Astrocyte of the hippocampus (primary cell): ENCODE data around the gene SH3PXD2A.

ENCODE experiments used
- DNase-seq: peaks from one replicate; pipeline ENCODE4 v3.0.0; 2011; ENCODE audit warnings: low read depth, low spot score

SH3PXD2A gene, protein sequence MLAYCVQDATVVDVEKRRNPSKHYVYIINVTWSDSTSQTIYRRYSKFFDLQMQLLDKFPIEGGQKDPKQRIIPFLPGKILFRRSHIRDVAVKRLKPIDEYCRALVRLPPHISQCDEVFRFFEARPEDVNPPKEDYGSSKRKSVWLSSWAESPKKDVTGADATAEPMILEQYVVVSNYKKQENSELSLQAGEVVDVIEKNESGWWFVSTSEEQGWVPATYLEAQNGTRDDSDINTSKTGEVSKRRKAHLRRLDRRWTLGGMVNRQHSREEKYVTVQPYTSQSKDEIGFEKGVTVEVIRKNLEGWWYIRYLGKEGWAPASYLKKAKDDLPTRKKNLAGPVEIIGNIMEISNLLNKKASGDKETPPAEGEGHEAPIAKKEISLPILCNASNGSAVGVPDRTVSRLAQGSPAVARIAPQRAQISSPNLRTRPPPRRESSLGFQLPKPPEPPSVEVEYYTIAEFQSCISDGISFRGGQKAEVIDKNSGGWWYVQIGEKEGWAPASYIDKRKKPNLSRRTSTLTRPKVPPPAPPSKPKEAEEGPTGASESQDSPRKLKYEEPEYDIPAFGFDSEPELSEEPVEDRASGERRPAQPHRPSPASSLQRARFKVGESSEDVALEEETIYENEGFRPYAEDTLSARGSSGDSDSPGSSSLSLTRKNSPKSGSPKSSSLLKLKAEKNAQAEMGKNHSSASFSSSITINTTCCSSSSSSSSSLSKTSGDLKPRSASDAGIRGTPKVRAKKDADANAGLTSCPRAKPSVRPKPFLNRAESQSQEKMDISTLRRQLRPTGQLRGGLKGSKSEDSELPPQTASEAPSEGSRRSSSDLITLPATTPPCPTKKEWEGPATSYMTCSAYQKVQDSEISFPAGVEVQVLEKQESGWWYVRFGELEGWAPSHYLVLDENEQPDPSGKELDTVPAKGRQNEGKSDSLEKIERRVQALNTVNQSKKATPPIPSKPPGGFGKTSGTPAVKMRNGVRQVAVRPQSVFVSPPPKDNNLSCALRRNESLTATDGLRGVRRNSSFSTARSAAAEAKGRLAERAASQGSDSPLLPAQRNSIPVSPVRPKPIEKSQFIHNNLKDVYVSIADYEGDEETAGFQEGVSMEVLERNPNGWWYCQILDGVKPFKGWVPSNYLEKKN

DNA sequence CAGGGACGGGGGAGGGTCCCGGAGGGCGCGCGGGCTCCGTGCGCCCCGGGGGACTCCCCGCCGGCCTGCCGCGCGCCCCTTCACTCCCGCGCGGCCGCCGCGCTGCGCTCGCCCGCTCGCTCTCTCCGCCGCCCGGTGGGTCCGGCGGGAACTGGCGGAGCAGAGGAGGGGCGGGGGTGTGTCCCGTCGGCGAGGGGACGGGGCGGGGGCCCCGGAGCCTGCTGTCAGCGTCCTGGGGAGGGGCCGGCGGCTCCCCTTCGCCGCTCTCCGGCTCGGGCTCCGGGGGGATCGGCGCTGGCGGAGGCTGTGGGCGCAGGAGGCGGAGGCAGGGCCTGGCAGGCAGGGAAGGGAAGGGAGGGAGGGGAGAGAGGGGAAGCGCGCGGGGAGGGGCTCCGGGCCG, at the start of gene SH3PXD2A:
SH3PXD2A (minus strand) TSS at position 153 of the 400 bp plus-strand sequence. CDS start 310 bp downstream, outside the sequence.
- peak; percentile 76 for DNase-seq

DNA sequence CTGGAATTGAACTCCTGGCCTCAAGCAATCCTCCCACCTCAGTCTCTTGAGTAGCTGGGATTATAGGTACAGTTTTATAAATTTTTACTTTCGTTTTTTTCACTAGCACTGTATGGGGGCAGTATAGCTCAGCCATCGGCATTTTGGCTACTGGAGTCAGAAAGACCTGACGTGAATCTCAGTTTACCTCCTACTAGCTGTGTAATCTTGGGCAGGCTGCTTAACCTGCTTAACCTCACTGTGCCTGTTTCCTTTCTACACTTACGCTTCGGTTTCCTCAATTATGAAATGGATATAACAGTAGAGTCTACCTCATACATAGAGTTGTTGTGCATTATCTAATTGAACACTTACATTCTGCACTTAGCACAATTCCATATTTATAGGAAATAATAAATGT, 45.9 kb upstream of the SH3PXD2A start:
- DNase-seq = no peak

GRCh38 chr10:103899312-103899711, 43.9 kb upstream of the SH3PXD2A start:
- DNase-seq = no peak

- DNase-seq = peak; percentile 53
These were observed 41.9 kb upstream of the SH3PXD2A start for GRCh38 chr10:103897241-103897774.

GRCh38 chr10:103896225-103896624, 40.8 kb upstream of the SH3PXD2A start:
- peak; percentile 55 for DNase-seq

DNA sequence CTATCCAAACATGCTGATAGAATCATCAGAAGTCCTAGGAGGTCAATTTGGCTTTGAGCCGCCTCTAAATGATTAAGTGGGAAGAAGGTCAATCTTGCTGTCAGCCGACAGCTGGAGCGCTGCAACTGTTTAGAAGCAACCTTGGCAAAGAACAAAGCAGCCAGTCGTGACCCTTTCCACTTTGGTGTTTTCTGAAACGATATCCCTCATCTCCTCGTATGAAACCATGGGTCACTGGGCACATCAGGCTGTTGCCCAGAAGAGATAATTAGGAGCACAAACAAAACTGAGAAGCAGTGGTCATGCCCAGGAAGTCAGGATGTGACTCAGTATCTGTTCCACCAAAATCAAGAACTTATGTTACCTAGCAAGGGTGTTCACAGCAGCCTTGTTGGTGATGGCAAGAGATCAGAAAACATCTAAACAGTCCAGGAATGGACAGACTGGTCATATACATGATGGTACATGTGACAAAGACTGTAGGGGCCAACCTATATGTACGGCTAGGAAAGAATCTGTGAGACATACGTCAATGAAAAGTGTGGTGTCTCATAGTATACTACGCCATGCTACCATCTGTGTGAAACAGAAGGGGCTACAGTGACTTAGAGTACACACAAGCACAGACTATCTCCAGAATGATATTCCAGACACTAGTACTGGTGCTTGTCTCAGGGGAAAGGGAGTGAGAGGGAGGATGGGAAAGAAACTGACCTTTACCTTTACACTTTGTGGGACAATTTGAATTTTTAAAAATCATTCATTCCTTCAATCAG, 40.2 kb upstream of the SH3PXD2A start:
- peak; percentile 20 for DNase-seq

- no peak for DNase-seq
These were observed 39.1 kb upstream of the SH3PXD2A start for GRCh38 chr10:103894441-103894864.

DNA sequence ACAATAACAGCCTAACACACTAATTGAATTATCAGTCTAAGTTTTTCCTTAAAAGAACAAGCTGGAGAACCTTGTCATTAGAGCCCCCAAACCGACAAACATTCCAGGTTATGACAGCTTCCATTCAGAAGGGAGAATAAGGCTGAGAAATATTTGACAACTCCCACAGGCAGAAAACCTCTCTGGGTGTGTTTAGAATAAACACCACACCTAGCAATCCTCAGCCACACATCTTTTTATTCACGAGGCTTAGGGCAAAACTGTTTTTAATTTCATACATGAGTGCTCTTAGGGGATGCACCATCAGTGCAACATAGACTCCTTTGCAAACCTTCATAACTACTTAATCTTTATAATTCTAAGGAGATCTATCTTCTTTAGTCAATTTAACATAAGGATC, 38.4 kb upstream of the SH3PXD2A start:
- DNase-seq = no peak

GRCh38 chr10:103892181-103892580, 36.8 kb upstream of the SH3PXD2A start:
- no peak for DNase-seq

DNA sequence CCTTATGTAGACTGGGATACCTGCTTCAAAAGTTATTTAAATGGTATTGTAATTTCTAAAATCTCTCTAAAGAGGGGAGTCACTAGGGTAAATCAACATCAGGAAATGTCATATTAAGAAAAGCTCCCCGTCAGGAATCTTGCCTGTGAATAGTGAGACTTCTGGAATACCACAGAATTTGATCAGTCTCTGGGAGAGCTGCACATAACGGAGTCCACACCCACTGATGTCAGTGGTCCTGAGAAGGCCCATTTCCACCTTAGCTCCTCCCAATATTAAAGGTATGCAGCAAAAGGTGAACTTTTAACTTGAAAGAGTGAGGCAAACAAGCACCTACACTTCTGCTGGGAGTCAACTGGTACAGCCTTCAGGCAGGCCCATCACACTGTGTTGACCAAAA, 35.3 kb upstream of the SH3PXD2A start:
- no peak for DNase-seq

DNA sequence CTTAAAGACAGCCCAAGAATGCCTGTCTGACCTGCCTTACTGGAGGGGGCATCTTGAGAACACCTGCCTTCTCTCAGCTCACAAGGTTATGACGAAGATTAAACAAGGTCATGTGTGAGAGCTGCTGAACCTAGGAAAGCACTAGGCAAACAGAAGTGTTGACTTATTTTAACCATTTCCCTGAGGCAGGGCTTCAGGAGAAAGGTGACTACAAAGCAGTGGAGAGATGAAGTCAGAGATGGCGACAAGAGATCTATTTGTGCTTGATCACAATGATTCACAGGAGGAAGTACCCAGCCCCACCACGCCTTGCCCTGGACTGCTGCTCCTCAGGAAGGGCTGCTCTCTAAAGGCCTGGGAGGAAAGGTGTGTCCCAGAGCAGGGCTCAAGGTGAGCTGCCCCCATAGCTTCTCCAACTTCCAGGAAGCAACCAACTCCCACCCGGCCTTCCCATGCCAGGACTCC, 34.9 kb upstream of the SH3PXD2A start:
- no peak for DNase-seq

DNA sequence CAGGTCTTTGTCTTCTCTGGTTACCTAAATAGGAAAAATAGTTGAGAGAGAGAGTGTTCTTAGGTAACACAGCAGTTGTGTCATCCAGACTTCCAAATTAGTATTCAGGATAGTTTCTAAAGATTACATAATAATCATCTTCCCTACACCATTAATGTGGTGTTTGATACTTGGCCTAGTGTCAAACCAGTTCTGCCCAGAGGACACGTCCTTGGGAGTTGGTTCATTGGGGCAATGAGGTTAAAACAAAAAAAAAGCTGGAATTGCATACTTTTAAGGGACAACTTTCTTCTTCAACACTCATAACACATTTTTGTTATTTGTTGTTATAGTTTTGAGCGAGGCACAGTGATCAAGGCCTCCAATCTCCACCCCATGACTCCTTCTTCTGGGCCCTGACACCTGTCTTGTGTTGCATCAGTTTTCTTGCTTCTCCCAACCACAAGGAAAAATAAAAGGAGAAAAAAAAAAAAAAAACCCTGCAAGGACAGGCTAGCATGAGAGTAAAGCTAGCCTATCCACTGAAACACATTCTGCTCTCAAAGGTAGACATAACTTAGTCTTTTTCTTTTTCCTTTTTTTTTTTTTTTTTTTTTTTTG, 33.8 kb upstream of the SH3PXD2A start:
- DNase-seq = no peak

GRCh38 chr10:103888113-103888841, 32.9 kb upstream of the SH3PXD2A start:
- peak; percentile 92 for DNase-seq

DNA sequence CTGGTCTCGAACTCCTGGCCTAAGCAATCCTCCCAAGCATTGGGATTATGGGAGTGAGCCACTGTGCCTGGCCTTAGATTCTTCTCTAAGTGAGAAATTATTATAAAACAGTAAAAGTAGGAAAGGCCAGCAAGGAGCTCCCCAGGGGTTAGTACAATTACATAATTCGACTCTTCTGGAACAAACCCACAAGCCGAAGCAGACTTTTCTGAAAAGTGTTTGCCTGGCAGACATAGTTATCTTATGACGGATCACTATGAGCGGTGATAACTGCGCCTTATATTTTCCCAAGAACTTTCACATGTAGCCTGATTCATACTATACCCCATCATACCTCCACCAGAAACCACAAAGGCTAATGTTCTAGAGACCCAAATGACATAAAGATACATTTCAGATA, 30.2 kb upstream of the SH3PXD2A start:
- DNase-seq = peak; percentile 18

DNA sequence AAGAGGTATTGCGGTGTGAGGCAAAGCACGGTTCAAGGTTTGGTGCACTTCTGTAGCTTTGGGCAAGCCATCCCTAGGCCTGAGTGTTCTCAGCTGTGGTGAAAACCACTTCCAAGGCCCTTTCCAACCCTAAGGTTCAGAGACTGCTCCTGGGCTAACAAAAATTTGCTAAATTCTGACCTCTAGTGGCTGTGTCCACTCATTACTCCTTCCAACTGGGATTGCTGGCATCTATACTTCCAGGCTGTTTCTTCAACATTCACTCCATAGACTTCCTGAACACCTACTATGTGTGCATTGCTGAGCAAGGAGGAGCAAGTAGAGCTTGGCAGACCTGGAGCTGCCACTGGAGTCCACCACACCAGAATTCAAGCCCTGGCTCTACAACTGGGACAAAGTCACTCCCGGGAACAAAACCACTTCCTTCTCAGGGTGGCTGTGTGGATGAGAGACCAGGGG, 29.3 kb upstream of the SH3PXD2A start:
- DNase-seq = peak; percentile 77

DNA sequence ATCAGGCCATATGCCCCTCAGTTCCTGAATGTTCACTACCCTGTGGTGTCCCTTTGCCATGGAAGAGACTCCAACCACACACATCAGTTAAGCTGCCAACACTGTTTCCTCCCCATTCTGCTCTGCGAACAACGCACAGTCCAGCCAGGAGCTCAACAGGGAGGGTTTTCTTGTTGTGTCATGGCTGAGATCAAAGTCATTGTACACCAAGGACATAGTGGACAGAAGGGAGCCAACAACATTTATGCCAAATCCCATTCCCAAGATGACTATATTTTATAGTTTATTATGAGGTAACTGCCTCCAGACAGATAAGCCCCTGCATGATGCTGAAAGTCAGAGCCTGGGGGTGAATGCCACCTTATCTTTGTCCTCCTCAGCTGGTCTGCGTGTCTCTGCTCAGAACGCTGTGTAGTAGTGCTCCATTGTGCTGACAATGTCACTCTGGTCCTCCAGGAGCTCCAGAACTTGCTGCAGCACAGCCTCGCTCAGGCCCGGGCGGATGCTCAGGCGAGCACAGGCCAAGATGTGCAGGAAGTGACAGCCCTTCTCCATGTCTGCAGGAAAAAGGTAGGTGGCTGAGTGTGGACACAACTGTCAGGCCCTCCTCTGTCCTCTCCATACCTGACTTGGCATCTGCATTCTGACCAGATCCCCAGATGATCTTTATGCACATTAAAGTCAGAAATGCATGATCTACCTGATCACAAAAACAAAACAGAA, 27.1 kb upstream of the SH3PXD2A start:
- DNase-seq = no peak

DNA sequence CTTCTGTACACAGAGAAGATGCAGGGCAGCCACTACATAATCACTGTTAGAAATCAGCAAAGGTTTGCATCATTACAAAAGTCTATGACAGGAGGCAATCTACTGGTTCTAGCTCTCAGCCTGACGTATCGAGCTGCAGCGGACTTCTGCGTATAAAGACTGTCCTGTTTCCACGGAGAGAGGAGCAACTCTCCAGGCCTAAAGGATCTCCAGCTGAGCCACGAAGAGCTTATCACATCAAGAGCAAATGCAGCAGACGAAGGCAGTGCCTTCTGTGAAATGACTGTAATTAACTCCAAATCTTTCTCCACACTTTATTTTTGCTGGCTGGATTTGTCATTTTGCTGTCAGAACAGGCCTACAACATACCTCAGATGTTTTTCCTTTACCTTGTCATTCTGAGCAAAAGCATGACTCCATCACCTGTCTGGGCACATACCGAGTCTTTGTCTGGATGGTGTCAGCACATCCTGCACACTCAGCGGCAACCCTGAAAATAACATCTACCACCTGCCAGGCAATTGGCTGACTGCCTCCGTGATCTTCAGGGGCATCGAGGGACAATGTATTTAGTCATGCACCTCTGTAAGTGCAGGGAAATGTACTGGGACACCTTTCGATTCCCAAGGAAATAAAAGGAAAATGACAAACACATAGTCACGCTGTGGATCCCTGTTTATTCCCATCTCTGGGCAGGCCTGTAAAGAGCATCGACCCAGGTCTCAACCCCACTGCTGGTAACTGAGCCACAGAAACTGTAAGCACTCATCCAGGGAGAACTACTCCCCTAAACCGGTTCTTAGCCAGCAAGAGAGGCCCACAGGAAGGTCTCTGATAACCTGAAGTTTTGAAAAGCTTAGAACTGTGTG, 26.3 kb upstream of the SH3PXD2A start:
- no peak for DNase-seq

DNA sequence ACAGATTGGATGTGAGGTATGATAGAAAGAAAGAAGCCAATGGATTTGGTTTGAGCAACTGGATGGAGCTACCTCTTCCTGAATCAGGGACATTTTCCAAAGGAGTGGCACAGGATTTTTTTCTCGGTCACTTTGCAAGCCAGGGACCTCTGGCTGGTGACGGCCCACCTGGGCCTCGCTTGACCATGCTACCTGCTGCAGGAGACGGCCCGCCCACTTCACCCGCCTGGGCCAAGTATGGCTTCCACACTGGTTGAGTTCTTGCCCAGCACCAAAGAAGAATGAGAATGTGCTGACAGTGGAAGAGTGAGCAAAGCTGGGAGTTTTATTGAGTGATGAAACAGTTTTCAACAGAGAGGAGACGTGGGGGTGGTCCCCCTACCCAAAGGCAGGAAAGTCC, 24.5 kb upstream of the SH3PXD2A start:
- no peak for DNase-seq
